ENCODE measurements around the gene STK38. TPM values are rescaled to one million over a fixed set of nuclear protein-coding genes. Genes with fewer than 3 reads are reported as not detected.

The STK38 gene
- total and polyA plus RNA-seq, 4 donors = 9.3 to 21.8 (median 12.3) TPM

- no peak for TF ChIP-seq FOXA2 (IDR thresholded peaks at IDR 0.05)
Measured at GRCh38 chr6:36578431-36578830, 31.2 kb upstream of the STK38 start (continued).

DNA sequence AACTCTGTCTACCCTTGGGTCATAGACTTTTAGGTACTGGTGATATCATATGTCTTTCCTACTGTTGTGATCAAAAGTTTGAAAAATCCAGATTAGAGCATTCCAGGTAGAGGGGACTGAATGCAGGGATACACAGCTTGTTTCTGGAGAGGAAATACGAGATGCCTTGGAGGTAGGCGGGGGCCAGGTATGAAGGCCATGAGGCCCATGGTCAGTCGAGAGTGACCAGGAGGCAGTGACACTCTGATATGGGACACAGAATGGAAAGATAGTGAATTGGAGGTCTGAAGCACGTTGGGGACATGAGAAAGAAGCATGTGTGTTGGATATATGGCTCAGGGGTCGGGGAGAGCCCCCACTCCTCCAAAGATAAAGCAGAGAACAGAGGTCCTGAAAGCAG, 30.8 kb upstream of the STK38 start:
- Histone ChIP-seq H3K9ac (ENCODE audit: low read depth in 1 of 2, low read length in 2 of 2) (no peak overlapping the region), H3K27ac (ENCODE audit: low read depth in 1 of 2, low read length in 2 of 2) (no peak overlapping the region), H3K36me3 (ENCODE audit: control insufficient read depth in 4 of 4, insufficient read depth in 3 of 4, low read depth in 1 of 4, low read length in 3 of 4) (no peaks in the 10 kb centered on the region), H3K4me3 (ENCODE audit: low read depth in 1 of 3, low read length in 3 of 3) (no peak overlapping the region), H3K4me1 (ENCODE audit: control insufficient read depth in 4 of 4, insufficient read depth in 4 of 4, low read length in 3 of 4) (peaks cover 0 to 4% (median 3%) of the 10 kb centered on the region in 4 donors), H3K9me3 (ENCODE audit: control insufficient read depth in 4 of 4, low read length in 3 of 4) (no peaks in the 10 kb centered on the region), H3K27me3 (ENCODE audit: control insufficient read depth in 4 of 4, insufficient read depth in 4 of 4, low read length in 3 of 4) (no peaks in the 10 kb centered on the region)
- no peak for TF ChIP-seq YY1 (IDR thresholded peaks at IDR 0.05)
- no peak for TF ChIP-seq FOXA1 (IDR thresholded peaks at IDR 0.05)
- TF ChIP-seq GABPA (IDR thresholded peaks at IDR 0.05 in 1 of 2, conservative IDR thresholded peaks at IDR 0.05 in 1 of 2) = no peak
- TF ChIP-seq FOXA2 (IDR thresholded peaks at IDR 0.05) = no peak
- TF ChIP-seq EGR1 (IDR thresholded peaks at IDR 0.05; ENCODE audit: low read depth in 2 of 2) = no peak
- no peak for TF ChIP-seq SP1 (IDR thresholded peaks at IDR 0.05)
- TF ChIP-seq MAX (IDR thresholded peaks at IDR 0.05) = no peak
- TF ChIP-seq JUND (IDR thresholded peaks at IDR 0.05) = no peak
- no peak for TF ChIP-seq HNF4A (conservative IDR thresholded peaks at IDR 0.05)
- TF ChIP-seq RAD21 (IDR thresholded peaks at IDR 0.05) = no peak
- TF ChIP-seq ATF3 (IDR thresholded peaks at IDR 0.05) = no peak
- TF ChIP-seq TAF1 (conservative IDR thresholded peaks at IDR 0.05) = no peak
- TF ChIP-seq, protein P1, sequence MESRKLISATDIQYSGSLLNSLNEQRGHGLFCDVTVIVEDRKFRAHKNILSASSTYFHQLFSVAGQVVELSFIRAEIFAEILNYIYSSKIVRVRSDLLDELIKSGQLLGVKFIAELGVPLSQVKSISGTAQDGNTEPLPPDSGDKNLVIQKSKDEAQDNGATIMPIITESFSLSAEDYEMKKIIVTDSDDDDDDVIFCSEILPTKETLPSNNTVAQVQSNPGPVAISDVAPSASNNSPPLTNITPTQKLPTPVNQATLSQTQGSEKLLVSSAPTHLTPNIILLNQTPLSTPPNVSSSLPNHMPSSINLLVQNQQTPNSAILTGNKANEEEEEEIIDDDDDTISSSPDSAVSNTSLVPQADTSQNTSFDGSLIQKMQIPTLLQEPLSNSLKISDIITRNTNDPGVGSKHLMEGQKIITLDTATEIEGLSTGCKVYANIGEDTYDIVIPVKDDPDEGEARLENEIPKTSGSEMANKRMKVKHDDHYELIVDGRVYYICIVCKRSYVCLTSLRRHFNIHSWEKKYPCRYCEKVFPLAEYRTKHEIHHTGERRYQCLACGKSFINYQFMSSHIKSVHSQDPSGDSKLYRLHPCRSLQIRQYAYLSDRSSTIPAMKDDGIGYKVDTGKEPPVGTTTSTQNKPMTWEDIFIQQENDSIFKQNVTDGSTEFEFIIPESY (IDR thresholded peaks at IDR 0.05) = no peak
- no peak for TF ChIP-seq NR2F2 (IDR thresholded peaks at IDR 0.05)
- TF ChIP-seq HNF4G (IDR thresholded peaks at IDR 0.05) = no peak
- TF ChIP-seq CTCF (IDR thresholded peaks at IDR 0.05; ENCODE audit: low read depth, low read length, missing input control) = no peak
- TF ChIP-seq RXRA (IDR thresholded peaks at IDR 0.05) = no peak
- TF ChIP-seq REST (IDR thresholded peaks at IDR 0.05) = no peak
- WGBS = 96% methylated on average over 5 of the region's 5 CpGs
- no peak for DNase-seq (ENCODE audit: low spot score)

Data from liver (tissue), 9 donors.